Left lung (tissue), 10 donors: ENCODE results near the gene PDE8B. TPM values are rescaled to one million over a fixed set of nuclear protein-coding genes. Genes with fewer than 3 reads are reported as not detected.

Source experiments
- ATAC-seq: fragments of 200-7000 bp; cut with Tn5 transposase; one replicate; pipeline ENCODE4 v1.9.1; 2020; ENCODE audit warnings: moderate library complexity
- DNase-seq, 4 donors: peaks; one replicate each; pipeline ENCODE4 v3.0.0-alpha.2; 2013 to 2020
- H3K27ac ChIP-seq, 2 donors: fragments of 200-600 bp; sonication (generic) in 1 of 2; one replicate each; pipeline versions ENCODE4 v1.5.0 to v1.8.0; 2020 to 2021
- H3K27me3 ChIP-seq, 2 donors: fragments of 200-600 bp; sonication (generic) in 1 of 2; one replicate each; pipeline versions ENCODE4 v1.5.0 to v1.8.0; 2020 to 2021
- H3K36me3 ChIP-seq, 2 donors: fragments of 200-600 bp; sonication (generic) in 1 of 2; one replicate each; pipeline versions ENCODE4 v1.5.0 to v1.8.0; 2020 to 2021
- H3K4me1 ChIP-seq, 2 donors: fragments of 200-600 bp; one replicate each; pipeline ENCODE4 v1.8.0; 2021
- H3K4me3 ChIP-seq, 2 donors: fragments of 200-600 bp; sonication (generic) in 1 of 2; one replicate each; pipeline versions ENCODE4 v1.5.0 to v1.8.0; 2020 to 2021; ENCODE audit warnings: mild to moderate bottlenecking in 1 of 2
- H3K9me3 ChIP-seq, 2 donors: fragments of 200-600 bp; sonication (generic) in 1 of 2; one replicate each; pipeline versions ENCODE4 v1.5.0 to v1.8.0; 2020 to 2021
- CTCF ChIP-seq, 2 donors: fragments of 200-600 bp; sonication (generic) in 1 of 2; IDR thresholded peaks; one replicate each; pipeline versions ENCODE4 v1.5.0 to v1.8.0; 2021; ENCODE audit warnings: antibody characterized with exemption in 2 of 2
- intact Hi-C, 2 donors: fragments of 100-400 bp; cut with DNase I; formaldehyde crosslinking; loops; one replicate each; pipeline versions ENCODE4 v1.11.2 to v1.14.2; 2022
- polyA plus RNA-seq, 6 donors: library from polyadenylated mRNA; unstranded; fragments of 120-200 nt; gene quantifications; one replicate each; pipeline ENCODE4 v1.2.1, GENCODE V29; 2013; ENCODE audit not compliant: insufficient read length in 6 of 6
- total RNA-seq, 2 donors: library from RNA; stranded (reverse); fragmentation: NEBNext Ultra II Directional; extraction: Animal tissue kit (Norgen Biotek cat#: 25700); gene quantifications; one replicate each; pipeline ENCODE4 v1.2.1, GENCODE V29; 2021
- donor health status: DM: no; HTN: yes; CAD: no.
- donor health status: DM: no; HTN: no; CAD: no.

PDE8B gene
- total and polyA plus RNA-seq, 8 donors, result 3.3 to 8.7 (median 6.5) TPM

- TF ChIP-seq CTCF (IDR thresholded peaks at IDR 0.05), result no peak
- intact Hi-C loops, result no loop called here
- Histone ChIP-seq H3K4me1 (no peaks in the 10 kb centered on the region), H3K27me3 (no peaks in the 10 kb centered on the region), H3K4me3 (no peak overlapping the region), H3K27ac (no peak overlapping the region), H3K9me3 (no peaks in the 10 kb centered on the region), H3K36me3 (no peaks in the 10 kb centered on the region)
- DNase-seq (no peak), ATAC-seq (peak; percentile 31)
Measured at GRCh38 chr5:77306531-77306930, 96.1 kb downstream of the PDE8B start.

- H3K4me3 ChIP-seq, result no peak overlapping the region
- H3K36me3 ChIP-seq, result no peaks in the 10 kb centered on the region
- no peak overlapping the region for H3K27ac ChIP-seq
- TF ChIP-seq CTCF (IDR thresholded peaks at IDR 0.05), result no peak
- no peak for DNase-seq
- no peaks in the 10 kb centered on the region for H3K4me1 ChIP-seq
- no peak for ATAC-seq
- no peaks in the 10 kb centered on the region for H3K9me3 ChIP-seq
- no peaks in the 10 kb centered on the region for H3K27me3 ChIP-seq
- intact Hi-C loops, result no loop called here
Measured at GRCh38 chr5:77308154-77308960, 97.9 kb downstream of the PDE8B start.

- no peaks in the 10 kb centered on the region for H3K27me3 ChIP-seq
- H3K4me3 ChIP-seq, result no peak overlapping the region
- ATAC-seq, result no peak
- intact Hi-C loops, result no loop called here
- no peaks in the 10 kb centered on the region for H3K36me3 ChIP-seq
- no peak overlapping the region for H3K27ac ChIP-seq
- no peaks in the 10 kb centered on the region for H3K9me3 ChIP-seq
- no peak for TF ChIP-seq CTCF (IDR thresholded peaks at IDR 0.05)
- no peak for DNase-seq
- no peaks in the 10 kb centered on the region for H3K4me1 ChIP-seq
Measured at GRCh38 chr5:77309140-77309539, 98.7 kb downstream of the PDE8B start.

GRCh38 chr5:77310494-77311213 is 100.2 kb downstream of the PDE8B start:
- no peaks in the 10 kb centered on the region for H3K27me3 ChIP-seq
- TF ChIP-seq CTCF (IDR thresholded peaks at IDR 0.05), result no peak
- DNase-seq (no peak), ATAC-seq (peak; percentile 82)
- no peaks in the 10 kb centered on the region for H3K9me3 ChIP-seq
- no peaks in the 10 kb centered on the region for H3K4me1 ChIP-seq
- no peak overlapping the region for H3K27ac ChIP-seq
- H3K4me3 ChIP-seq, result no peak overlapping the region
- H3K36me3 ChIP-seq, result no peaks in the 10 kb centered on the region
- intact Hi-C loops, result no loop called here

GRCh38 chr5:77311214-77311571 is 100.7 kb downstream of the PDE8B start:
- DNase-seq, result no peak
- H3K36me3 ChIP-seq, result no peaks in the 10 kb centered on the region
- no peaks in the 10 kb centered on the region for H3K27me3 ChIP-seq
- TF ChIP-seq CTCF (IDR thresholded peaks at IDR 0.05), result no peak
- no peak overlapping the region for H3K4me3 ChIP-seq
- intact Hi-C loops, result no loop called here
- ATAC-seq, result peak; percentile 54
- no peaks in the 10 kb centered on the region for H3K9me3 ChIP-seq
- H3K4me1 ChIP-seq, result no peaks in the 10 kb centered on the region
- H3K27ac ChIP-seq, result no peak overlapping the region
